DMS79 (cell line): ENCODE results near the gene GRIA1.
A peak's percentile ranks its signal among the peaks of the same experiment; 100 is the strongest.

ENCODE experiments used
- DNase-seq: peaks from one replicate; lab custom pipeline; 2025; lab: John Stamatoyannopoulos, UW

GRIA1 gene

DNA sequence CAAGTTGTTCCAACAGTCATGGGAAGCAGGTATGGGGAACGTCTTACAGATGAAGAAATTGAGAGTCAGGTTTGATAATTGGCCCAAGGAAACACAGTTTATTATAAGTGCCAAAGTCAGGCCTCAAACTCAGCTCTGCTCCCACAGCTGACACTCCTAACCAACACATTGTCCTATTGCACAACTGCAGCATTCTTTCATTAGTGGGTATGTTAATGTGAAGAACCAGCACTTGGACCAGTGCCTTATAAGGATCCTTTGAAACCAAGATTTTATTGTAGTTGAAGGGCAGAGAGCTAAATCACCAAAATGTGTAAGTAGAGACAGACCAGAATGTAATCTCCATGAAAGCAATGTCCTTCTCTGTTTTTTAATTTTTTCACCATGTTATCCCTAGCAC is 56.1 kb downstream of the GRIA1 start:
- DNase-seq, result no peak

DNA sequence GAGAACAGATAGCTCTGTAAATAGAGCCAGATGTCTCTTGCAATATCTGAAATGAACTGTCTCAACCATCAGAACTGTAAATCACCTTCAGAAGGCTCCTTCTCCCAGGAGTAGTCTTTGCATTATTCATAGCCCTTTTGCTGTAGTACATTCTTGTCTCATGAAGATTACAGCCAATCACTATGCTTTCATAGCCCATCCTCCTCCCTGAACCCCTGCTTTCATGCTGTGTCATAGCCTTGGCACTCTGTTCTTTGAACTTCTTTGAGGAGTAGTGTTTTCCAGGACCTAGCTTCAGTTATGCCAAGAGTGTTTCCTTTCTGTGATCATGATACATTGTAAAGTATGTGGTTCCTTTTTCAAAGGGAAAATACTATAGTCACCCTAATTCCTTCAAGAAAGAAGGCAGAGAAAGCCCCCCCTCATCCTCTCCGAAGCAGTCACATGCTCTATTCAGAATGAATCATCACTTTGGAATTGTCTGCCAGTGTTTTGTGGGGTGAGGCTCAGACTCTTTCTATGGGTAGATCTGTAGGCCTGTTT is 61.1 kb downstream of the GRIA1 start:
- DNase-seq, result no peak

DNA sequence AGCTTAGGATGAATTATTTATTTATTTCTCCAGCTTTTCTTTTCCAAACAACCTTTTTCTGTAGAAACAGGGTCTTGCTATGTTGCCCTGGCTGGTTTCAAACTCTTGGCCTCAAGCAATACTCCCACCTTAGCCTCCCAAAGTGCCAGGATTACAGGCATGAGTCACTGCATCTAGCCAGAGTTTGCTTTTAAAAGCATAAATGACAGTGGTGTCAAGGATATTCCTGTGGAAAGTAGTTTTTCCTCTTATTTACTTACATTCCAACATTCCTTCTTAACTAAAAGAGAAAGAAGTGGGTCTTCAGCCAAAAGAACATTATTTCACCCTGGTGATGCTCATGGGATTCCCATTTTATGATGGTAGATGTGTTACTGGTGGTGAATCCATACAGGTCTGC is 62.4 kb downstream of the GRIA1 start:
- DNase-seq, result no peak

DNA sequence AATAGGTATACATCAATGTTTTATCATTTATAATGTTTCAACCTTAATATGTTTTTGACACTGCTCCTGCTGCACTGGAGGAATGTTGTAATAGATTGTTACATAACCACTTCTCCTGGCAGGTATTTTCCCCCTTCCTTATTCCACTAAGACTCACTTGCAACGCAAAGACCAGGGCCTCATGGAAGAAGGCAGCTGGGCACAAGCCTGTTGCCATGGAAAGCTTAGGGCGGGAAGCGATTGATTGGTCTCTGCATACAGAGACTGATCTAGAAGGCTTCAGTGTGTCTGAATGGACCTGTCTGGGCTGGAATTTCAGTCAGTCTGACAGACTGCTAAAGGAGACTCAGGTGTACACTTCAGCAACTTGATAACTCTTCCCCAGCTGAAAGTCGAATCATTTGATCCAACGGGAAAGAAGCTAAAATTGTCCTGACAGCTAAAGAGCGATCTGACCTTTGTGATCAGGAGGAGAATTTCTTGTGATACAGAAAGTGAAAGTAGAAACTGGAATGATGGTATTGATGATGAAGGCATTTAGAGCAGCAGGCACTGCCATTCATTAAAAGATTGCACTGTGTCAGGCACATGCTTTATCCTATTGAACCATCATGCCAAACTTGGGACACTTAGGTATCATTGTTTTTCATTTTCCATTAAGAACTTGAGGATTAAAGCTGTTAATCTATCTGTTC is 65.1 kb downstream of the GRIA1 start:
- no peak for DNase-seq

DNA sequence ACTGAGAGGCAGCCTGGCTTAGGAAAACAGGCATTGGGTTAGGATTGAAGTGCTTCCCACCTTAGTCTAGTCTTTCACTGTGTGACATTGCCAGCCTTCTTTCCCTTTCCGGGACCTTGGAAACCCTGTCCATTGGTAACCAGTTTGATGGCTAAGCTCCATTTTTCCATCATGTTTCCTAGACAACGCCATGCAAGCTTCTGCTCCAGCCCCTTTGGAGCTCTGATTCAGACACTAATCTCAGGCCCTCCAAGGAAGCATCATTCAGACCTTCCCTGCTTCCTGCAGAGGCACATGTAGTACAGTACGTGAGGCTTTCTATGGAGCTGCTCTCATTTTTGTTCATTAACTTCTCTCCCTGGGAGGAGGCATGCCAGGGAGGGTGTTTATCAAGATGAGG is 68.5 kb downstream of the GRIA1 start:
- no peak for DNase-seq

DNA sequence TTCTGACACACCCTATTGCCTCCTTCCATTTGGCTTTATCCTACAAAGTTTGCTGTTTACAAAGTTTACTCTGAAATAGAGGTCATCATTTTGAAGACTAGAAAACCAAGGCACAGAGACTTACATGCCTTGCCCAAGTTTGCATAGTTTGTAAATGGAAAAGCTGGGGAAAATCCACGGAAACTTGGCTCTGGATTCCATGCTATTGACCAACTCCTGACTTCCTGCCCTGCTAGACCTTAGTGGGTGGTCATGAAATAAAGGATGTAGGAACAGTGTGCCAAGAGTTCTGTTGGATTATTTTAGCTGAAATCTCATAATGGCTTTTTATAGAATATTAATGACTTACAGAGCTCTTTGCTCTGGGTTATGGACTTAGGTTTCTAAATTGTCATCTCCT is 69.5 kb downstream of the GRIA1 start:
- no peak for DNase-seq

DNA sequence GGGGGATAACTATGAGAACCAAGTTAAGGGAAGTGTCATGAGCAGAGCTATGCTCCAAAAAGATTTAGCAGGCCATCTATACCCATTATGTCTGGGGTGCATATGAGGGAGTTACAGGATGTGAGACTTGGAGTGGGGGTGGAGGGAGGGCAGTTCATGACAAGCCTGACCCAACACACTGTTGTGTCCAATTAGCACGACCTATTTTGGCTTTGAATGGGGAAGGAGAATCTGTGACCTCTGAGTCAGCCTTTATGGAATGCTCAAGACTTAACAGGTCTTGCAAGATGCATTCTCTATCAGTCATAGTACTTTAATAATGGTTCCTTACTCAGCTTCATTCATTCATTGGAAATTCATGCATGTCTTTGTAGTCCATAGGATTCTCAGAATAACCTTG is 71.7 kb downstream of the GRIA1 start:
- DNase-seq, result no peak

DNA sequence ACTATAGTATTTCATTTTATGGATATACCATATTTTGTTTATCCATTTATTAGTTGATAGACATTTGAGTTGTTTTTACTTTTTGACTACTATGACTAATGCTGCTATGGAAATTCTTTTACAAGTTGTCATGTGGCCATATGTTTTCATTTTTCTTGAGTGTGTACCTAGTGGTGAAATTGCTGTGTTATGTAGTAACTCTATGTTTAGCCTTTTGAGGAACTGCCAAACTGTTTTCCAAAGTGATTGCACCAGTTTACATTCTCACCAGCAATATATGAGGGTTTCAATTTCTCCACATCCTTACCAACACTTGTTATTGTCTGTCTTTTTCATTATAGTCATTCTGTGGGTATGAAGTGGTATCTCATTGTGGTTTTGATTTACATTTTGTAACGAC is 75.4 kb downstream of the GRIA1 start:
- DNase-seq, result no peak

DNA sequence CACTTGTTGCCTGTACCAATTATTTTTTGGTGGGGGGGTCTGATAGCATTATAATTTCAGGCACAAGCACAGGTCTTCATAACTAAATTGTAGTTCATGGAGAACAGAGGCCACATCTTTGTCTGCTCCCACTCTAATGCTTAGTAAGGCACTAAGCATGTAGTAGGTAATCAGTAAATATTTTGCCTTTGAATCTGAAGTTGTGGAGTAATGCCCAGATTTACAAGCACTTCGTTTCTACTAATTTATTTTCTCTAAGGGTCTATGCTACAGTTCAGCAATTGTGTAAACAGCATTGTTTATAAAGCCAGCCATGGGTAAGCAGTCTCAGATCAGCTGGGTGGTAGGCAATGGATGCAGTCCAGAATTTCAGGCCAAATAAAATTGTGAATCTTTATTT is 78.6 kb downstream of the GRIA1 start:
- DNase-seq, result peak; percentile 72

DNA sequence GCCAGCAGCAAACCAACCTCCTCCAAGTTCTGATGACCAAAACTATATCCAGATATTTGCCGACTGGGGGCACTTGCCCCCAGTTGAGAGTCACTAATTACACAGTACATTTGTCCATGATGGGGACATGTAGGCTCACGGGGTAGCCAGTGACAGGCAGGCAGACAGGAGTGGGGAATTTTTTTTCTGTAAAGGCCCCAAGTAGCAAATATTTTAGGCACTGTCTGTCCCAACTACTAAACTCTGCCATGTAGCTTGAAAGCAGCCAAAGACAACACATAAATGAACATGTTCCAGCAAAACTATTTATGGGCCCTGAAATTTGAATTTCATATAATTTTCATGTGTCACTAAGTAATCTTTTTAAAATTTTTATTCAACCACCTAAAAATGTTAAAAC is 80.7 kb downstream of the GRIA1 start:
- no peak for DNase-seq

DNA sequence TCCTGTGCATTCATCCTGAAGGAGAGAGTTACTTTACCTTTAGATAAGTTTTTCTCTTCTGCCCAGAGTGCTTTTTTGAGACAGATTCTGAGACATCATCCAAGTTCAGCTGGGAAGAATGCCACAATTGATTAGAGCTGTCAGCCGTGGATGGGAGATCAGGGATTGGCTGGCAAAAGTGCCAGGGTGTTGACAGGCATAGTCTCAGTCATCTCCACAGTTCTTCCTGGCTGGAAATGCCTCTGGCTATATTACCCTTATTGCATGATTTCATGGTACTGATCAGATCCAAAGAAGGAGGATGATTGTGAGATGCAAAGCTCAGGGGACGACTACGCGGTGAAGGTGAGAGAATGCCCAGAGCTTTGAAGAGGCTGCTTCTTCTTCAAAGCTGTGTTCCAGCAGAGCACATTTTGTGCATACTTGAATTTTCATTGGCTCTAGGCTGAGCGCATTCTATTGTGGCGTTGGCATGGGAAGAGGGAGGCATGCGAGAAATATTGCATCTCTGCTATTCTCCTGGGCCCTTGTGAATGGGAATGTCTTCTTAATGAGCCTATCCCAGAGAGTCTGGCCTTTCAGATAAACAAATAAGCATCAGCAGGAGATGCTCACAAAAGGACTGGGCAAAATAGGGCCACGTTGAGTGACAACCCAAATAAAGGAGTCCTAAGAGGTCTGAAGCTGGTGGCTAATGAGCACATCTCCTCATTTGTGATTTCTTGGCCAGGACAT is 82.1 kb downstream of the GRIA1 start:
- no peak for DNase-seq

DNA sequence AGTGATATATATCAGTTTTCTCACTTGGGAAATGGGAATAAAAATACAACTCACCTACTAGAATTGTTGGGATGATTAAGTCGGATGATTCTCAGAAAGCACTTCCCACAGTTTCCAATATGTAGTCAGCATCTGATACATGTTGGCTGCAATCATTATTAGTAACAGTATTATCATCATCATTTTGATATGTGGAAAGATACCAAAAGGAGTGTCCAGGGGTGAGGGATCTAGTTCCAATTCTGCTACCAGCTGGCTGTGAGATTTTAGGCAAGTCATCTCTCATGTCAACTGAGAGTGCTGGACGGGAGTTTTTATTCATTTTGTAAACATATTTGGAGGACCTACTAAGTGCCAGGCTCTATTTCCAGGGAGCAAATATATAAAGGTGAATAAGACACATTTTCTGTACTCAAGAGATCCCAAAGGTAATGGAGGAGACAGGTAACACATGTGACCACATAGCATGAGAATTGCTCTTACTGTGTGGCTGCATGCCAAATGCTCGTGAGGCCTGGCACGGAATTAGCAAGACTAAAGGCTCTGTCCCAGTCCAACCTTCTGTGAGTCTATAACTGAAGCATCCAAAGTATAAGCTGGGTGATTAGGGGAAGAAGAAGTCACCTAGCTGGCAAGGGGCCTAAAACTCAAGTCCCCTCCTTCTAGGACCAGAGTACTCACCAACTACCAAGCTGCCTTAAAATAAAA is 83.0 kb downstream of the GRIA1 start:
- DNase-seq, result peak; percentile 77

DNA sequence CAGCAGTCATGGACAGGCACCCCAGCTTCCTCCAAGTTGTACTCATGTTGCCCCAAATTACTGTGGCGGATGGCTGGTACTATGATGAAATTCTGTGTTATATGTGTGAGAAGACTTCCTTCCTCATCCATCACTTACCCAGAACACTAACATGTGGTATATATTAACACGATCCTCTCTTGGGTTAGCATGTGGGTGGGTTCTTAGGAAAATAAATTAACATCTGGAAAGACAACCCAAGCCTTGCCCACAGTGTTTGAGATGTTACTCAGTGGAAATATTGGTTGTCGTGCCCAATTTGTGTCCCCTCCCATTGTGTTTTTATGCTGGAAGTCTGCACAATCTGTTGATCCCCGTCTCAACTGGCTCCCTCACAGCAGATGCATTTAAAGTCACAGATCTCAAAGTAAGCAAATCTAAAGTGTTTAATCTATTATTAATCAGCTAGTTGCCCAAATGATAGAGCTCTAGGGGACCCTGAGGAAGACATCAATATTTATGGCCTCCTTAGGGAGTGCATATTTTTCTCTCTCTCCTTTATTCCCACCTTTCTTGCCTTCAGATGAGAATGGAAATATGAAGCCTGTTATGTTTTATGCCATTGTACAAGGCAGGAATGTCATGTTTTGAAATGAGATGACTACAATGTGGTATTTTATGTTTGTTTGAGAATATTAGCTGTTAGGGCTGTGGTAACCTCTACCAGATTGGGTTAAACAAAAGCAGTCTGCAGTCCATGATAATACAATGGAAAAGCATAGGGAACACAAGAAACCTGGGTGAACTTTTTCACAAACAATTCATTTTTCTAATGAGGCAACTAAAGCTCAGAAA is 93.9 kb downstream of the GRIA1 start:
- no peak for DNase-seq

DNA sequence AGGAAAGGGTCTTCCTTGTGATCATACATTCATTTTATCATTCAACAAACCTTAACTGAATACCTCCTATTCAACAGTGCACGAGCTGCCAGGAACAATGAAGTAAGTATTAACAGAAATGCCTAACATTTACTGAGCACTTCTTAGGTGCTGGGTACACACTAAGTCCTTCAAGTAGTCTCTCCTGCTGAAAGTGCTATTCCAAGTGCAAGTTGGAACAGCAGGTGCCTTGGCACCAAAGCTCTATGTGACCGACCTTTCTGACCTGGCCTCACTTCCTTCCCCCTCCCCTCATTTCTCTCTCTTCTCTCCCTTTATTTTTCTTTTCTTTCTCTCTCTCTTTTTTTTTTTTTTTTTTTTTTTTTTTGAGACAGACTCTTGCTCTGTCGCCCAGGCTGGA is 94.5 kb downstream of the GRIA1 start:
- no peak for DNase-seq

DNA sequence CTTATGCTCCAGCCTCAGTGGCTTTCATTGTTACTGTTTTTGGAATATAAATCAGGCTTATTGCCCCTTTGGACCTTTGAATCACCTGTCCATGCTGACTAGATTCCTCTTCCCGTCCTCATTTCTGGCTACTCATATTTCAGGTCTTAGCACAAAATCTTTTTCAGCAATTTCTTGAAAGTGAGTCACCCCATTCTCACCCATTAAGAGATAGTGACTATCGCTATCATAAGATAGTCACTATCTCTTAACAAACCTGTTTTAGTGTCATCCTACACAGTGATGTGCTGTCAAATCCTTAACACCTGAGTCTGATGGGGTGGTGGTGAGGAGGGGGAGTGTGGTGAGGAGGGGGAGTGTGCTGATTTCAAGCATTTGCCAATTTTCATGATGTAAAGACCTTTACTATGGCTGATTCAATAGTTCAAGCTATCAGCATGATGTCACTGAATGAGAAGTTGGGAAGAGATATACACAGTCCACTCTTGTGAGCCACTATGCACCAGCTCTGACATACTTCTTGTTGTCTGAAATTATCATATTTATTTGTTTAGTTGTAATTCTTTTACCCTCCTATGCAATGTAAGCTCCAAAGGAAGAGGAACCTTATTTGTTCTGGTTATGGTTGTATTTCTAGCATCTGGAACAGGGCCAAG is 95.3 kb downstream of the GRIA1 start:
- no peak for DNase-seq

DNA sequence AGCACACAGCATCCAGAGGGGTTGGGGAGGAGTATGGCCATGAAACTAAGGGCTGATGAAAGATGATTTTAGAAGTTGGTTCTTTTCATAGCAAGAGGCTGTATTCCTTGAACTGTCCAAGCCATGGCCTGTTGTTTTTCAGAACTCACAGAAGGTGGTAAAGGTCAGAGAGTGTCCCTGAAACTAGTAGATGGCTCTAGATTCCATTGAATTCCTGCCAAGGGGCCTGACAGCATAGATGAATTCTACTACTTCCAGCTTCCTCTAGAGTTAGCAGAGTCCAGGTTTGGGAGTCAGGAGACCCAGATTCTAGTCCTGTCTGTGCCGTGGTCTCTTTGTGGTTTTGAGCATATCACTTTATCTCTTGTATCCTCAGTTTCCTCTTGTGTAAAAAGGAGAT is 101.6 kb downstream of the GRIA1 start:
- no peak for DNase-seq

DNA sequence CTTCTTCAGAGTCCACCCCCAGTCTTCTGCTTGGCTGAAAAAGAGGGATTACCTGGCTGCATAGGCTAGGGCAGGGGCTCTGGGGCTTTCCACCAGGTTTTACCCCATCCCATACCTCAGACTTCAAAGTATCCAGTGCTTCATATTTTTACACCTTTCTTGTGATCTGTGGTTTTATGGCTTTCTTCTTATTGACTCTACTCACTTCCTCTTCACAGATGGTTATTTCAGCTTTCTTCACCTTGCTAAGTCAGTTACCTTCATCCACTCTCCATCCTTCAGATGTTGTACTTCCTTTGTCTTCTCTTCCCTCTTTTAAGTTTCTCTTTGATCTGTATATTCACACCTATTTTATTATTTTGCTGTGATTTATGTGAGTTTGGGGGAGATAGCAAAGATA is 104.3 kb downstream of the GRIA1 start:
- DNase-seq, result no peak

DNA sequence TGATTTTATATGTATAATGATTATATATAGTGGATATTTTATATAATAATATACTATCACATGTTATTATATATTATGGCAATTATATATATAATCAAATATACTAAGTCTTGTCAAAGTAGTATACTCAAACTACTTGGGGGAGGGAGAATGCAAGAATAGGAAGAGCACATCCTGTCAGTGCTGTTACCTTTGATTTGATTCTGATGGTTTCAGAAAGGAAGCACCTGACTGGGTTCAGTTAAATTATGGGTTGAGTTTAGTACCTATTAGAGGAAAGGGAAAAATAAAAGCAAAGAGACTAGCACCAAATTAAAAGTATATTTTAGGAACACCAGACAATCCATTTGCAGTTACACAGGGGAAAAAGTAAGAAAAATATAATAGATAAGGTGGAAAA is 107.6 kb downstream of the GRIA1 start:
- DNase-seq, result no peak

DNA sequence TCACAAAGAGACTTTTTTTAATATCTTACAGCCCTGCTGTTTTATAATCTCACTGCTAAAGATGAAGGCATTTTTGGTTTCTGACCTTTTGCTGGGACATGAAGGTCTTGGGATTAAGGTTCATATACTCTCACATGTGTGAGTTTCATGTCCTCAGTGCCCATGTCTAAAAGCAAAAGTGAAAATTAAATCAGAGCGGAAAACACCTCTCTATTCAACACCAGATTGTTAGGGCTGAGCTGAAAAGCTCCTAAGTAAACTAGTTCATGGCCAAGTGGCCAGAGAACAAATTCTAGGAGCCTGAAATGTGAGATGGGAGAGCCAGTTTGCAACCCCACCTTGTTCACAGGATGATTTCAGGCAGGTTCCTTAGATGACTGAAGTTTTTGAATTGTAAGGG is 110.9 kb downstream of the GRIA1 start:
- DNase-seq, result no peak

DNA sequence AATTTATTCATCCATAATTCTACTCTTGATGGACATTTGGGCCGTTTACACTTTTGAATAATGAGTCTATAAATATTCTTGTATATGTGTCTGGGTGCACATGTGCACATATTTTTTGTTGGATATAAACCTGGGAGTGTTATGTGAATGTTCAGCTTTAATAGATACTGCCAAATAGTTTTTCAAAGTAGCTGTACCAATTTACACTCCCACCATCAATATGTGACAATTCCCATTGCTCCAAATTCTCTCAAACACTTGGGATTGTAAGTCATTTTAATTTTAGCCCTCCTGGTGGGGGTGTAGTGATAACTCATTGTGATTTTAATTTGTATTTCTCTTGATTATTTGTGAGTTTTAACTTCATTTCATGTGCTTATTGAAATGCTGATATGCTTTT is 114.9 kb downstream of the GRIA1 start:
- no peak for DNase-seq

DNA sequence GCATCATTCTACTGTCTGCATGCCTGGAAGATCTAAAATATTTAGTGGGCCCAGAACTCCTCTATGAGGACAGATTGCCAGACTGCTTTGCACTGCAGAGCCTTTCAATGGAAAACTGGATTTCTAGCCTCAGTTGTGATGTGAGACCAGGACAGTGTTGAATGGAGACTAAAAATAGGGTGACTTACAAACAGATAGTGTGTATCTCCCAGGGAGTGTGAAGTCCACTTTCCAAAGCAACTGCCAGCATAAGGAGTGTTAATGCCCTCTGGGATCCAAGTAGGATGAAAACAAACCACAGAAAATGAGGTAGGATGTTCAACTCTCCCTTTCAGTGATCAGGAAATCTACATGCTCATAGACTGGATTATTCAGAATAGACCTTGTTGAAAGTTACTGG is 119.5 kb downstream of the GRIA1 start:
- DNase-seq, result no peak

DNA sequence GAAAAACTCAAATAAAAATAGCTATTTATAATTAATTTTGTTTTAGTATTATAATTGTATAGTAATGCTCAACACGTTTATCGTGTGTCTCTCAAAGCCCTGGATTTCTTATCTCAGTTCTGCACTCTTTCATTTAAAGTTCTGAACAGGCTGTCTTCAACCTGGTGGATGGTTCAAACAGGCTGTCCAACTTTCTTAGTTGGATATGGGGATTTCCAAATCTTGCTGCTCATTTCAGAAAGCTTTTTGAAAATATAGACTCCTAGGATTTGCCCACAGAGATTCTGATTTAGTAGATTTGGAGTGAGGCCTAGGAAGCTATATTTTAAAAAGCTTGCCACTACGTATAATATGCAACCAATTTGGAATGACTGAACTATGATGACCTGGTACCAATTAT is 120.3 kb downstream of the GRIA1 start:
- DNase-seq, result no peak
